H7 (cell line): ENCODE results near the gene ZNHIT3. TPM values are rescaled to one million over a fixed set of nuclear protein-coding genes. Genes with fewer than 3 reads are reported as not detected.
"Not testable (repeated sequence)": the region's sequence is repeated elsewhere in the genome, so short reads cannot be mapped to it uniquely, and the experiment has no call there.

Experiments used
- DNase-seq: peaks from one replicate; pipeline ENCODE4 v3.0.0; 2012
- H3K27me3 ChIP-seq: 2 replicates; pipeline ENCODE4 v1.6.0; 2011; ENCODE audit warnings: mild to moderate bottlenecking, low read length; ENCODE audit not compliant: control insufficient read depth, insufficient read depth
- H3K36me3 ChIP-seq: replicated peaks from 2 replicates; pipeline ENCODE4 v1.5.1; 2011; ENCODE audit warnings: low read length; ENCODE audit not compliant: control insufficient read depth, insufficient read depth
- H3K4me3 ChIP-seq: 2 replicates; pipeline ENCODE4 v1.5.1; 2011; ENCODE audit warnings: low read depth, mild to moderate bottlenecking, control low read depth, low read length, moderate library complexity; ENCODE audit not compliant: insufficient read depth
- total RNA-seq: library from RNA; depleted of rRNA; stranded (reverse); fragments of >200 nt; shearing (Covaris generic); gene quantifications from 2 replicates; pipeline ENCODE4 v1.2.3, GENCODE V29; 2014; rRNA removed

The ZNHIT3 gene
- 81.8 and 85.4 TPM in 2 replicates for total RNA-seq

DNA sequence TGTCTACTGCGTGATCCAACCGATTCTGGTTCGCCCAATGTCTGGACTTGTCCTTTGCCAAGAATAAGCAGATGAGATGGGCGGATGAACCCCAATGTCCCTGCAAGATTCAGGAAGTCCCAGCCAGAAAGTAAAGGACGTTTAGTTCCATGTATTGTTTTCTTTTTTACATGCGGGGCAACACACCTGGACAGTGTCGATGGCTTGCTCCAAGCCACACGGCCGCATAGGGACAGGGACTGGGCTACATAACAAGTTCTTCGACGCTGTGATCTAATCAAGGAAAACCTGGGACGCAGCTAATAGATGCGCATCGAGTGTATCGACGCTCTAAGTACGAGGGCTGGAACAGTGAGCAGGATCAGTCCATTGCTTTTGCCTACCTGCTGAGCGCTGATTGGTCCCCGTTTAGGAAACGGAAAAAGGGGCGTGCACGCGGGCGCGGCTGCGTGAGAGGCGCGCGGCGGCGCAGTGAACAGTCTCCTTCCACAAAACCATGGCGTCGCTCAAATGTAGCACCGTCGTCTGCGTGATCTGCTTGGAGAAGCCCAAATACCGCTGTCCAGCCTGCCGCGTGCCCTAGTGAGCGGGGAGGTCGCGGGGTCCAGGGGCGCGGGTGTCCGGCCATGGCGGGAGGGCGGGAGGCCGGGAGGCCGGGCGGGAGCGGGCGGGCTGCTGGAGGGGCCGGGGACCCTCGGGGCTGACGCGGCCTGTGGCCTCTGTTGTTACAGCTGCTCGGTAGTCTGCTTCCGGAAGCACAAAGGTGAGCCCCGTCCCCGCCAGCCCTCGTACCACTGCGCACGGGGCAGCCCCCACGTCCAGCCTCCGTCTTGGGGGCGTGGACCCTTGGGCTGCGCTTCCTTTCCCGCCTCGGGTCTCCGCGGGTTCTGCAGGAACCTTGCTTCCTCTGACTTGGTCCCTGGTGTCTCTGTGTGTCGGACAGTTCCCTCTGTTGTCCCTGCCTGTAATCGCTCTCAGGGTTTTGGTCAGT lies at the start of gene ZNHIT3:
Gene ZNHIT3, plus strand, starts transcription at position 478 of the 991 bp plus-strand sequence. Its CDS starts 19 bp downstream, at position 497.
- no peaks in the 10 kb centered on the region; the same call in 1 of the 2 replicates for H3K36me3 ChIP-seq
- DNase-seq = peak; percentile 95
- peaks cover 21% of the 10 kb centered on the region for H3K27me3 ChIP-seq
- peak within 1 kb of the TSS; percentile 69 for H3K4me3 ChIP-seq

DNA sequence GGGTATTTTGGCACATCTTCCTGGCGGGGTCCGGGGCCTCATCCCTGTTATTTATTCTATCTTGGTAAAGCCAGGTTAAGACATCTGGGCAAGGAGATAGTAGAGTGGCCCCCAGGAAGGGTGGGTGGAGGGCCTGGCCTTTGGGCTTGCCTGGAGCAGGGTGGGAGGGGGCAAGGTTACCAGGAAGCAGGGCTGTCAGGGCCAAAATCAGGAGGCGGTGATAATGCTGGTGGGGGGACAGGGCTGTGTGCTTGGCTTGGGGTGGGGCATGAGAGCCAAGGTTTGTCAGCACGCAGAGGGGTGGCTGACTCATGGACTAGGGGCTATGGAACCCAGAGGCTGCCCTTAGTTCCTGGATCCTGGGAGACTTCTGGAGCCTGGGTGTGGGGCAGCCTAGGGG lies 44.7 kb upstream of the ZNHIT3 start:
- not testable (repeated sequence) for H3K36me3 ChIP-seq, H3K27me3 ChIP-seq, DNase-seq, H3K4me3 ChIP-seq

DNA sequence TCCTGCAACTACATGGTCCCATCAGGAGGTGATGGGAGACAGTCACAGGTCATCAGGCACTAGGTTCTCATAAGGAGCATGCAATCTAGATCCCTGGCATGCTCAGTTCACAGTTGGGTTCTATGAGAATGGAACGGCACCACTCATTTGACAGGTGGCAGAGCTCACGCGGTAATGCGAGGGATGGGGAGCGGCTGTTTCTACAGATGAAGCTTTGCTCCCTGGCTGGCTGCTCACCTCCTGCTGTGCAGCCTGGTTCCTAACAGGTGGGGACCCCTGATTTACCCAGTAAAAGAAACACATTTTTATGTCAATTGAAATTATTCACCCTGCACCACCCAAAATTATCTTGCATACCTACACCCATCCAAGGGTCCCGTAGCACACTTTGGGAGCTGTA lies 42.7 kb upstream of the ZNHIT3 start:
- H3K36me3 ChIP-seq = no peaks in the 10 kb centered on the region
- H3K27me3 ChIP-seq = no peaks in the 10 kb centered on the region
- DNase-seq = no peak
- no peak overlapping the region for H3K4me3 ChIP-seq

GRCh38 chr17:36449997-36450396 lies 36.5 kb upstream of the ZNHIT3 start:
- not testable (repeated sequence) for H3K4me3 ChIP-seq, H3K27me3 ChIP-seq, H3K36me3 ChIP-seq, DNase-seq

- not testable (repeated sequence) for H3K4me3 ChIP-seq, H3K27me3 ChIP-seq, DNase-seq, H3K36me3 ChIP-seq
Measured at GRCh38 chr17:36452888-36453287, 33.6 kb upstream of the ZNHIT3 start.

- DNase-seq = peak; percentile 17
- H3K4me3 ChIP-seq, H3K27me3 ChIP-seq, H3K36me3 ChIP-seq: not testable (repeated sequence)
Measured at GRCh38 chr17:36457701-36458100, 28.8 kb upstream of the ZNHIT3 start.

DNA sequence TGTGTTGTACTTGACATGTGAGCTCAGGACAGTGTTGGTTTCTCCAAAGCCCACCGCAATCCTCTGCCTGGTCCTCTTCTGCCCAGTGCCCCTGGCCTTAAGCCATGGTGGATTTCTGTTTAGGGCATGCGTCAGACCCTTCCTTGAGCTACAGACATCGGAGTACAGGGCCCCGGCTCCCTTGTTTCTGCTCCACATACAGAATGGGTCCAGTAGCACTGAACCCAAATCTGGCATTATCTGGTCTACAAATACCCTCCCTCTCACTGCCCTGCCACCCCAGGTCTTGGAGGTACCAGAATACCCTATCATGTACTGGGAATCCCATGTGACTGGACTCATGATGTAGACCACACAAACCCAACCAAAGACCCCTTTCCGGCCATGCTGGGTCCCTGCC lies 27.4 kb upstream of the ZNHIT3 start:
- Histone ChIP-seq H3K4me3 (no peak overlapping the region), H3K36me3 (no peaks in the 10 kb centered on the region), H3K27me3 (no peaks in the 10 kb centered on the region; the same call in 1 of the 2 replicates)
- DNase-seq = peak; percentile 21

GRCh38 chr17:36459601-36460000 lies 26.9 kb upstream of the ZNHIT3 start:
- Histone ChIP-seq H3K36me3 (no peaks in the 10 kb centered on the region), H3K27me3 (no peaks in the 10 kb centered on the region; the same call in 1 of the 2 replicates), H3K4me3 (no peak overlapping the region)
- peak; percentile 18 for DNase-seq

GRCh38 chr17:36460265-36460937 lies 26.1 kb upstream of the ZNHIT3 start:
- Histone ChIP-seq H3K36me3 (no peaks in the 10 kb centered on the region), H3K4me3 (no peak overlapping the region), H3K27me3 (peaks cover 5% of the 10 kb centered on the region)
- DNase-seq = peak; percentile 62

DNA sequence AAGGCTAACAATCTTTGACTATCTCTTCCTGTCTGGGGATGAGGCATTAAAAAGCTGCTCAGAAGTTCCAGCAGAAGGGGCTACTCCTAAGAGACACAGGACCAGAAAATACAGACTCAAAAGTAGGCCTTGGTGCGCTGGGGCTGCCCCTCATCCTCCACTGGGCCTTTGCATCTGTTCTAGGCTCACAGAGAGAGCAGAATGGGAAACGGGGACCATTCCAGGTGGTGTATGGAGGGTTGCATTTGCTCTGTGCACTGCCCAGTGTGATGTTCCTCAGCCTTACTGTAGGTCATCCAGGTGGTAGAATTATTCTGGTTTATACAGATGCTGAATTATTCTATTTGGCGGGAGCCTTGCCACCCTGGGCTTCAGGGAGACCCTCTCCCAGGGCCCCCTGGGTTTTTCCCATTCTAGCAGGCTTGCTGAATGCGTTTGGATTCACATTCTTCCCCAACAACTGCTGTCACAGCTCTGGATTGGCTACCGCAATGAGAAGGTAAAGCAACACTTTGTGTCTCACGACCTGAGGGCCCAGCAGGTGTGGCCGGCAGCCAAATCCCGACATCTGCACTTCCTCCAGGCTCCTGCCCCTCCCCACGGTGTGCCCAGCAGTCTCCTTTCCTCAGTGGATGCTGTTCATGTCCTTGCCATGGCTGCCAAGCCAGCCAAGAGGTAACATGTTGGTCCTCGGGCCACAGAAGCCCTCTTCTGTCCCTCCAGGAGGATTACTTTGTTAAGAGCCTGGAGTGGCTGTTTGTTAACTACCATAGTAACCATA lies 25.0 kb upstream of the ZNHIT3 start:
- no peak overlapping the region for H3K4me3 ChIP-seq
- no peaks in the 10 kb centered on the region for H3K36me3 ChIP-seq
- peak; percentile 22 for DNase-seq
- peaks cover 6% of the 10 kb centered on the region for H3K27me3 ChIP-seq

GRCh38 chr17:36463916-36464764 lies 22.3 kb upstream of the ZNHIT3 start:
- H3K27me3 ChIP-seq = peaks cover 9% of the 10 kb centered on the region
- H3K4me3 ChIP-seq = peak overlapping the region; percentile 10; the same call in 1 of the 2 replicates
- no peaks in the 10 kb centered on the region for H3K36me3 ChIP-seq
- DNase-seq = peak; percentile 98

DNA sequence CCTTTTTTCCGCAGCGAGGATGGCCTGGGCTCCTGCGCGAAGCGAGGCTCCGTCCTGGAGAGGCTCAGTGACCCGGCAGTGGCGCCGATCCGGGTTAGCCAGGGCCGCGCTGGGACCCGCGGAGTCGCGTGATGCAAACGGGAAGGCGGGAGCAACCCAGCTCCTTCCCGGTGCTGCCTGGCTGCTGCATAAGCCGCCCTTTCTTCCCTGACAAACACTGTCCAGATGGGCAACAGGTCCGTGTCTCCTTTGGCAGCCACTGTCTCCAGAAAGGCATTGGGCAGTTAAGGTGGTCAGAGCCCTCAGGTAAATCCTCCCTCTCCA lies 21.8 kb upstream of the ZNHIT3 start:
- no peak for DNase-seq
- H3K36me3 ChIP-seq = no peaks in the 10 kb centered on the region
- H3K4me3 ChIP-seq = no peak overlapping the region
- peaks cover 9% of the 10 kb centered on the region for H3K27me3 ChIP-seq

GRCh38 chr17:36468903-36469635 lies 17.4 kb upstream of the ZNHIT3 start:
- Histone ChIP-seq H3K4me3 (no peak overlapping the region), H3K27me3 (peaks cover 9% of the 10 kb centered on the region), H3K36me3 (no peaks in the 10 kb centered on the region)
- DNase-seq = peak; percentile 25
